A172 (cell line): ENCODE measurements around the gene NOC2L. TPM values are rescaled to one million over a fixed set of nuclear protein-coding genes. Genes with fewer than 3 reads are reported as not detected.
"Not testable (repeated sequence)": the region's sequence is repeated elsewhere in the genome, so short reads cannot be mapped to it uniquely, and the experiment has no call there.

Experiments
- DNase-seq: peaks from one replicate; pipeline ENCODE4 v3.0.0-alpha.2; 2015; ENCODE audit warnings: low spot score
- total RNA-seq: library from RNA; depleted of rRNA; stranded (reverse); fragments of >200 nt; shearing (Covaris generic); gene quantifications from 2 replicates; pipeline ENCODE4 v1.2.3, GENCODE V29; 2014; rRNA removed

NOC2L gene
- total RNA-seq: 68.7 and 72.8 TPM in 2 replicates

DNA sequence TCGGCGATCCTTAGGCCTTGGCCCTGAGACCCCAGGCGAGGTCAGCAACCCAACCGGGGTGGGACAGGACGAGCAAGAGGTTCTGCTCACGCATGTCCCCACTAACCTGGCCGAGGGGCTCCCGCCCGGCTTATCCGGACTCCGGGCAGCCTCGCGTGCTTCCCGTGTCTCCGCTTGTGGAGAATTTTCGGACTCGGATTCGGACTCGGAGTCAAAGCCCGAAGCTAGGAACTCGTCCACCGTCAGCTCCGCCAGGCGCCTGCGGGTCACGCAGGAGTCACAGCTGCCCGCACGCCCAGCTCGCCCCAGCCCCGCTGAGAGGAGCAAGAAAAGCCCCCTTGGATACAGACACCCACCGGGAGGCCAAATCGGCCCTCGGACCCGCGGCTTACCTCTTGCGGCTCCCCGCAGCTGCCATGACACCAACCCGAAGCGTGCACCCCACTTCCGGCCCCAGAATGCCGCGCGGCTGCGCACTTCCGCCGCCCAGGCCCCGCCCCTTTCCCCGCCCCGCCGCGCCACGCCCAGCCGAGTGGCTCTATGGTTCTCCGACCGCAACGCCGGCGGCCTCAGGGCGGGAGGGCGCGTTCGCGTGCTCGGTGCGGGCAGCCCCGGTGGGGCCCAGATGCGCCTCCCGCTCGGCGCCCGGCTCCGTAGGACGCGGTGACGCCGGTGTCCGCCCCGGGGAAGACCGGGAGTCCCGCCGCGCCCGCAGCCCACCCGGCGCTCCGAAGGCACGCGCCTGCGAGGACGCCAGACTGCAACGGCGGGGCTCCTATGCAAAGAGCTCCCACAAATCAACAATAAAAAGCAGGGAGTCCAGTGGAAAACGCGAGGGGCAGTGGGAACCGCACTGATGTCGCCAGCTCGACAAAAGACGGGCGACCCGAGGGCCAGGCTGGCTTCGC is at the start of gene NOC2L:
Gene NOC2L (minus strand): TSS at position 434 of the 908 bp plus-strand sequence. CDS start 16 bp downstream, at position 418.
- peak; percentile 47 for DNase-seq

DNA sequence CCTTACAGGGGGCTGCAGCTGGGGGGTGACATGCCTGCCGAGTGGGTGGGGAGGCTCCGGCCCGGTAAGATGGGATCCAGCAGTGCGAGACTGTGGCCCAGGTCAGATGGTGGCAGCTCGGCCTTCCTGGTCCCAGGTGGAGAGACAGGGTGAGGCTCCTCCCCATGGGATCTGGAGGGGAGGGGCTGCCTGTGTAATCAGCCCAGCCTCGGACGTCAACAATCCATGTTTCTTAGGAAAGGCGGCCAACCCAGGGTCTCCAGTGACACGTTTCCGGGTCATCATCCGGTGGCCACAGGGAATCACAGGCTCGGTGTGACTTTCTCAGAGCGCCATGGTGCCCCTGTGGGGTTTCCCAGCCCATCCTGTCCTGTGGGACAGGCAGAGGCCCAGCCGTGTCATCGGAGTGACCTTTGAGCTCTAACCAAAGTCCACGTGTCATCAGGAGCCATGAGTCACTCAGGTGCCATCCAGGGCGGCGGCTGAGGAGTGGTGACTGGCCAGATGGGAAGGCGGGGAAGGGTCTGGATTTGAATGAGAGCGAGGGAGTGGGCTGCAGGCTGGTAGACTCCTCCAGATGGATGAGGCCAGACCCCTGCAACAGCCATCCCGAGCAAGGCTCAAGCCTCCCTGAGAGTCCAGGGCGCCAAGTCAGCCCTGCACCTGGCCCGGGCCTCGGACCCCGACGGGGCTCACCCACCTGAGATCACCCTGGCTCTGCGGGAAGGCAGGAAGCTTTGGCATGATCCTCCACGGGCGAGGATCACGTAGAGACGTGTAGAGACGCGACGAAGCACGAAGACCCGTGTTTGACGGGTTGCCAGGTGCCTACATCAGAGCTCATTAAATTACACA is 47.5 kb upstream of the NOC2L start:
- no peak for DNase-seq

DNA sequence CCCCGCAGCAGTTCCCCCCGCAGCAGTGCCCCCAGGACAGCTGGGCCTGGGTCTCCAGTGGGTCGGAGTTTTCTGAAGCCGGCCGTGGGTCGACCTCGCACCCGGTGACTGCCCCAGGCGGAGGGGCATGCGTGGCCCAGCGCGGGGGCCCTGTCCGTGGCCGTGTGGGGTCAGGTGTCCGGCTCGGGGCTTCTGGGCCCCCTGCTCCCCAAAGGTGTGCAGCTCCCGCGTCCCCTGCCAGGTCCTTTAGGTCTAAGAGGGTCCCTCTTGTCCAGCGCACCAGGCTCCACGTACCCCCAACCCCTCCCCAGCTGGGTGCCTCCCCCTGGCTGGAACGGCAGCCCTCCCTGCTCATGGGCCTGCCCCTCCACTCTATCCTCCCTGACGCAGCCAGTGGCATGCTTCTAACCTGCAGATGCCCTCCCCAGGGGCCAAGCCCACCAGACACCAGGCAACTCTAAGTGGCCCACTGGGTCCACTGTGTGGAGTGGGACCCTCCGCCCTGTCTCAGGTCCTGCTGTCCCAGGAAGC is 46.8 kb upstream of the NOC2L start:
- no peak for DNase-seq

DNA sequence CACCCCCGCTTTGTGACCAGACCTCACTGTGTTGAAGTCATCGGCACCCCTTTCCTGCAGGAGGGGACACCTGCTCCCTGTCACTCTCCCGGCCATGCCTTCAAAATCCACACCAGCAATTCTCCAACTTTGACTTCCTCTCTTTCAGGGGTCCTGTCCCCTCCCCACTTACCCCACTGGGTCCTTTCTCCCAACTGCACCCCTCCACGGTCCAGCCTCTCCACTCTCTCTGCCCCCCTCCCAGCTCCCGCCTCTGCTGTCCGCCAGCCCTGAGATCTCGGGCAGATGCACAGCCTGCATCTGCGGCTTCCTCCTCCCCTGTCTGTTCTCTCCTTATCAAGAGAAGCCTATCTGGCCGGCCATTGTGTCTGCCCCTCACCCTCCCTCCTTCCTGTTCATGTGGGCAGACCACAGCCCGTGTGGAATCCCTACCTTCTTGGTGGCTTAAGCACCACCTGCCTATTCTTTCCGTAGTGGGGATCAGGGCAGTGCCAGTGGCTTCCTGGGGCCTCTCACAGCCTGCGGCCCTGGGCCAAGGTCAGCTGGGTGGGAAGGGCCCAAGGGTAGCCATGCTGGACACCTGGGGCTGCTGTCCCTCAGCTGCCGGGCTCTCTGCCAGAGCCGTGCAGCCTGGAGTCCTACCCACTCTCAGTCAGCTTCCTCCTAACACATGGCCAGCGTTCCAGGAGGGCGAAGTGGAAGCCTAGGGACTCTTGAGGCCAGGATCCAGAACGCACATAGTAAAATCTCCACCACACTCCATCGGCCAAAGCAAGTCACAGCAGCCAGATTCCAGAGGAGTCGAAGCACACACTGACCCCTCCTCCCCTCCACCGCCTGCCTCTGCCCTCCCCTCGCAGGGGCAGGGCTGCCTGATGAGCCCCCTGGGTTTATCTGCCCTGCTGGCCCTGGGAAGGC is 46.0 kb upstream of the NOC2L start:
- DNase-seq: peak; percentile 65

DNA sequence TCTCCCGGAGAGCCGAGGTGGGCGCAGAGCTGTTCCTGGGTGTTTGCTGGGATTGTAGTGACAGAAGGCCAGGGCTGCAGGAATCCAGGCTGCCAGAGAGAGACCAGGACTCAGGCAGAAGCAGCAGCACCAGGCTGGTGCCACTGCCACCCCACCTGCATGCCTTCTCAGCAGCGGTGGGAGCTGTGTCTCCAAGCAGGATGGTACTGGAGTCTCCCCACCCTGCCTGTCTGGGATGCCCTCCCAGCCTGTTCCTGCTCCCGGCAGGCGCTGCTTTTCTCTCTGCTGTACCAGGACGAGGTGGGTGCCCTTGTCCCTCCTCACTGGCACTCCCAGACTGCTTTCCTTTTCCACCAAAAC is 45.3 kb upstream of the NOC2L start:
- DNase-seq: no peak

DNA sequence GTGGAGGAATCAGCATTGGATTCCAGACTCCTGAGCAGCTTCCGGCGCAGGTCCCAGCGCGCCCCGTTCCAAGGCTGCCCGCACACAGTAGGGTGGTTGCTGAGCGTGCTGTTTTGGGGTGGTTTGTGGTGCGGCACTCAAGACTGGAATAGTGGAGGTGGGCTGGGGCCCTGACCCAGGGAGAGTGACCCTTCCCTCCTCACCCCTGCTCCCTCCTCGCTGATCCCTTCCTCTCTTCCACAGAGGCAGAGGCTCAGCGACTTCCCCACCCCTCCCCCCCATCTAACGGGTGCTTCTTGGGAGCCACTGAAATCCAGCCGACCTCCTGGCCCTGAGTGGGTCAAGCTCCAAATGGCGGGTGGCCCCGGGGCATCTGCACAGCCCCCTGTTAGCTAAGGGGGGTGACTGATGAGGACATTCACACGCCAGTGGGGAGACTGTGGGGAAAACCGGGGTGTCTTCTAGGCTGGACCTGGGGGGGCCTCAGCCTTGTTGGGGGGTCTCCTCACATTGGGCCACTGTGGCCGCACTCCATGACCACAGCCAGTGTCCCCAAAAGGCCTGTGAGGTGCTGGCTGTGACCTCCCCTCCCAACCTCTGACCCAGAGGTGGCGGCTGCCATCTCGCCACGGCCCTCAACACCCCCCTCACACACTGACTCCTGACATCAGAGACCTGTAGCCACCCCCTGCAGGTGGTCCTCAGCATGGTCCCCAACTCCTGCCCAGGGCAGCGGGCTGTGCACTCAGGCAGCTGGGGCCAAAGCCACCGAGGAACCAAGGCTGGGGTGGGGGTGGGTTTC is 44.8 kb upstream of the NOC2L start:
- no peak for DNase-seq

DNA sequence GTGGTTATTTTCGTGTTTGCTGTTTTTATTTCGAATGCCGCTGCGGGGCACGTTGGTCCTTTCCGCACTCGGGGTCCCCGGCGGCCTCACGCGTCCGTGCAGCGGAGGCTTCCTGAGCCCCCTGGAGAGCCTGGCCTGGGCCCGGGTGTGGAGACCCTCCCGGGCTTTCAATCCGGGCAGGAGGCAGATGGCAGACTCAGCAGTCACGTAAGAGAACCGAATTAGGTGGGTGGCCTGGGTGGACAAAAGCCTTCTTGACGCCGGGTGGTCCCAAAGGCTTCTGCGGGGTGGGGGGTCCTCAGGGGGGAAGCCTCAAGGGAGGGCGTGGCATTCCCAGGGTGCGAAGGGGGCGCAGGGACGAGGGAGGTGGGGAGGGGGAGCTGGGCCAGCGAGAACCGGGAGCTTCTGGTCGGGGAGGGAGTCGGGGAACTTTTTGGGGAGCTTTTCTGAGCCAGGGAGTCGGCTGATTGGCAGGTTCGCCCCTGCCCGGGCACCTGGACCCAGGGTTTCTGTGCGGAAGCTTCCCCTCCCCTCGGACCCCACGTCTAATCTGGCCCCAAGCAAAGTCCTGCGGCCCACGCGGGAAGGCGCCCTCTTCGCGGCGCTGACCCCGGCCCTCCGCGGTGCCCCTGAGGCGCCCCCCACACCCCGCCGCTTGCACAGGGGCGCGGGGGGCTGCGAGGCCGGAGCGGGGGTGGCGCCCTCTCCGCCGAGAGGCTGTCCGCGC is 42.2 kb upstream of the NOC2L start:
- no peak for DNase-seq

DNA sequence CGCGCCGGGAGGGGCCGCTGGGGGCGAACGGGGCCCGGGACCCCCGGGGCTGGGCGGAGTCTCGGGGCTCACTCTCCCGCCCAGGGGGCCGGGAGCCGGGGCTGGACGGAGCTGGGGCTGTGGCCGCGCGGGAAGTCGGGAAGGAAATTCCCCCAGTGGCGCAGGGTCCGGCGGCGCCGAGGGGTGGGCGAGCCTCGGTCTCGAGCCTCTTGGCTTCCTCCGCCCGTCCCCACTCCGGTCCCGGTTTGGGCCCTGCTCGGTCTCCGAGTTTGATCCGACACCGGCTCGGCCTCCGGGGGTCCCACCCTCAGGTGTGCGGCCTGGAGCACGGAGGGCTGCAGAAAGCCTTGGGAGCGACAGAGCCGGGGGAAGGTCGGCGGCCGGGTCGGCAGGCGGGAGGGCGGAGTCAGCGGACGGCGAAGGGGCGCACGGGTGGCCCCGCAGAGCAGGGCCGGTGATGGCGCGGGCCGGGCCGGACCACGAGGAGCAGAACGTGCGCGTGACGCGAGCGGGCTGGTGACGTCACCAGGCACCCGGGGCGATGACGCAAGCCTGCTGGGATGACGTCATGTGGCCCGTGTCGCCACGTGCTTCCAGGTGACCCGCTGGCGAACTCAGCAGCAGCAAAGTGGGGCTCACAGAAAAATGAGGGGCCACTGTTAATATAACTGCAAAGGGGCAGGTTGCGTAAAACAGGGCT is 41.5 kb upstream of the NOC2L start:
- peak; percentile 51 for DNase-seq

DNA sequence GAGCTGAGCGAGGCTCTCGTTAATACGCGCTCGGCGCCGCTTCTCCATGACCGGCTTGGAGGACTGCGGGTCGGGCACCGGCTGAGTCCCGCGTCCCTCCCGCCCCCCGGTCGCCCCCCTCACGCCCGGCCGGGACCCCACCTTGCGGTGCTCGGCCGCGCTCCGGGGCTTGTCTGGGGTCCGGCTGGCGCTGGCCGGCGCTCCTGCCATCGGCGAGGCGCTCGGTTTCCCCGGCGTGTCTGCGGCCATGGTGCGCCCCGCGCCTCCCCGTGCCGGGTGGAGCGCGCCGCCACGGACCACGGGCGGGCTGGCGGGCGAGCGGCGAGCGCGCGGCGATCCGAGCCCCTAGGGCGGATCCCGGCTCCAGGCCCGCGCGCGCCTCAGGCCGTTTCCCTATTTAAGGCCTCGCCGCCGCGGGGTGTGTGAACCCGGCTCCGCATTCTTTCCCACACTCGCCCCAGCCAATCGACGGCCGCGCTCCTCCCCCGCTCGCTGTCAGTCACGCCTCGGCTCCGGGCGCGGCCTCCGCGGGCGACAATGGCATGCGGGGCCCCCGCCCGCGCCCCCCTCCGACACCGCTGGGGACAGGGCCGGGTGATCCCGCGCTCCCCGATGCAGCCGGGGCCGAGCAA is 40.8 kb upstream of the NOC2L start, which contains the start of gene HES4:
Gene HES4 (minus strand): TSS at position 373 of the 632 bp plus-strand sequence. CDS start 124 bp downstream, at position 249.
- peak; percentile 69 for DNase-seq

DNA sequence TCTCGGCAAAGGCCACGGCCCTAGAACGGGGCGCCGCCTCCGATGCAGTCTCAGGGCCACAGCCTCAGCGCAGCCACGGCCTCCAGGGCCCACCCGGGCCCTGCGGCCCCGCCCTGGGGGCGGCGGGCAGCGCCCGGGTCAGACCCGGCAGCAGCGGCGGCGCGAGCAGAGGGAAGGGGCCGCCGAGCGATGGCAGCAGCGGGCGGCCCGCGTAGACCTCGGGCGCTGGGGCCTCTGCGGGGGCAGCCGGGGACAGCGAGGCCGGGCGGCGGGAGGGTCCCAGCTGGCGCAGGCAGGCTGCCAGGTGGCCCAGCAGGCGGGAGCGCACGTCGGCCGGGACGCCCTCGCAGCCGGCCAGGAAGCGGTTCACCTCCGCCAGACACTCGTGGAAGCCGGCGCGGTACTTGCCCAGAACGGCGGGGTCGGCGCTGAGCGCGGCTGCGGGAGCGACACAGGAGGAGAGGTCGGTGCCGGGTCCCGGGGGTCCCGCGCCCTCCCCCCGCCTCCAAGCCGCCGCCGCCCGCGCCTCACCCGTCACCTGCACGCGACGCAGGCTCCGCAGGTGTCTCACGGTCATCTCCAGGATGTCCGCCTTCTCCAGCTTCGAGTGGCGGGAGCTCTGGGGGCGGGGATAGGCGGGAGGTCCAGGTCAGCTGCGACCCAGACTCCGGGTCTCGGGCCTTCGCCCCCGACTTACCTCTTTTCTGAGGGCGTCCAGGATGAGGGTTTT is 40.1 kb upstream of the NOC2L start:
- DNase-seq: no peak

DNA sequence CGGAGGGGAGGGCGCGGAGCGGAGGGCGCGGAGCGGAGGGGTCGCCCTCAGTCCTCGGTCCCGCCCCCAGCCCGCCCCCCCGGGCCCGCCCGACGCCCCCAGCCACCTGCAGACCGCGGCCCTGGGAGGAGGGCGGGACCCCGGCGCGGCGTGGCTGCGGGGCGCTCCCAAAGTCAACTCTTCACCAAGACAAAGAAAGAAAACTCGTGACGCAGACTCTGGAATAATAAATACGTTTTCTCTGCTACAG is 39.6 kb upstream of the NOC2L start:
- DNase-seq: no peak

DNA sequence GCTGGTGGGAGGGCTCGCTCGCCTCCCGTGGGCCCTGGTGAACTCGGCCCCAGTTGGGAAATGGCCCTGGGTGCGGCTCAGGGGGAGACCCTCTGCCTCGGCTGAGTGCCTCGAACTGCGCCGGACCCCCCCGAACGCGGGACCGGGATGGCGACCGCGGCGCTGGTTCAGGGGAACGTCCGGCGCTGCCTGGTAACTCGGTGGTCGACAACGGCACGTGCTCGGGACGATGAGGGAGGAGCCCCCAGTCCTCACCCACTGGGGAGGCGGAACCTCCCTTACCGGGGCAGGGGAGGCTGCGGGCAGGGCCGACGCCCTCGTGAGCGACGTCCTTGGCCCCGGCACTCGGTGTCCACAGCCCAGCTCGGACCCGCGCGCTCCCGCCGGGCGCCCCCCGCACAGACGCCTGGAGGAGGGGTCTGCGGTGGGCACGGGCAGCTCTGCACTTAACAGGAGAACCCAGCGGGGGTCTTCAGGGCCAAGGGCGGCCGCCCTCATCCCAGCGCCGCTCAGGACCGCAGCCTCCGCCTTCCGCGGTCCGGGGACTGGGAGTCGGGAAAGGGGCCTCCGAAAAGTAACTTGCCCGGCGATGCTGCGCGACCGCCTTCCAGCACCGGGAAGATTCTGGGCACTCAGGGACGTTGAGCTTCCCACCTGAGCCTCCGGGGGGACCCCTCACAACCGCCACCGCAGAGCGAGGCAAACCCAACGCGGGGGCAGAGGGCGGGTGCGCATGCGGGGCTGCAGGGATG is 39.1 kb upstream of the NOC2L start:
- DNase-seq: no peak

DNA sequence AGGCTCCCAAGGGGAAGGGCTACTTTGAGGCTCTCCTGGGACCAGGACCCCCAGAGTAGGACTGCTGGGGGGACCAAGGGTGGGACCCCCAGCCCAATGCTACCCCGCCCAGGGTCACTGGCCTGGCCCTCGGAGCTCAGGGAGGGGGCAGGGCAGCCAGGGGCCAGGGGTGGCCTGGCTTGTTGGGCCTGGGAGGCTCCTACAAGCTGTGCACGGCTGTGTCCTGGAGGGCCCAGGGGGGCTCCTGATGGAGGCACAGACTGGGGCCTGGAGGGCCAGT is 38.6 kb upstream of the NOC2L start:
- no peak for DNase-seq

DNA sequence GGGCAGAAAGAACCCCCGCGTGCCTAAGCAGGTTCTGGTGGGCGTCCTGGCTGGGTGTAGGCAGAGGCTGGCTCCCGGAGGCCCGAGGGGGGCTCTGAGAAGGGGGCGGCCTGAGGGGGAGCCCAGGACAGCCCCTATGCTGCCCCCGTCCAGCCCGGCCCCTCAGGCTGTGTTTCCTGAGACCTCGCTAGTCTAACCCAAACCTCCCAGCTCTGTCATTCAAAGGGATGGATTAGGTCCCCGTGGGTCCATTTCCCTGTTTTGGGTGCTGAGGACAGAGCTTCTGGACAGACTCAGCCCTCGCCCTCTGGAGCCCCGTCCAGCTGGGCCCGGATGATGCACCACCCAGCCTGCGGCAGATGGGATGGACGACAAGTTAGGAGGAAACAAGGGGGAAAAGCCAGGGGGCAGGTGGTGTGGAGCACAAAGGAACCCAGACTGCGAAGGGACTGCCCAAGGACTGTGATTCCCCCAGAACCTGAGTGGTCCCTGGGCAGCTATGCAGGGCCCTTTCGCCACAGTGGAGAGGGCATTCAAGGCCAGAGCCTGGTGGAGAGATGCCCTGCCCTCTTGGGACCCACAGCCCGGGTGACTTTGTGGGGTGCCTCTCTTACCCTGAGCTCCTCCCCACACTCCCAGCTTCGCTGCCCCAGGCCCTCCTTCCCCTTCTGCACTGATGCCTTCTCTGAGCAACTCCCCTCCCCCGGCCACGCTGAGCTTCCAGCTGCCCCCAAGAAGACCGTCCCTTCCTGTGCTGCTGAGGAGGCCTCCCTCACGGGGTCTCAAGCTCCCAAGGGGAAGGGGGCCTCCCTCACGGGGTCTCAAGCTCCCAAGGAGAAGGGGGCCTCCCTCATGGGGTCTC is 38.0 kb upstream of the NOC2L start:
- no peak for DNase-seq

DNA sequence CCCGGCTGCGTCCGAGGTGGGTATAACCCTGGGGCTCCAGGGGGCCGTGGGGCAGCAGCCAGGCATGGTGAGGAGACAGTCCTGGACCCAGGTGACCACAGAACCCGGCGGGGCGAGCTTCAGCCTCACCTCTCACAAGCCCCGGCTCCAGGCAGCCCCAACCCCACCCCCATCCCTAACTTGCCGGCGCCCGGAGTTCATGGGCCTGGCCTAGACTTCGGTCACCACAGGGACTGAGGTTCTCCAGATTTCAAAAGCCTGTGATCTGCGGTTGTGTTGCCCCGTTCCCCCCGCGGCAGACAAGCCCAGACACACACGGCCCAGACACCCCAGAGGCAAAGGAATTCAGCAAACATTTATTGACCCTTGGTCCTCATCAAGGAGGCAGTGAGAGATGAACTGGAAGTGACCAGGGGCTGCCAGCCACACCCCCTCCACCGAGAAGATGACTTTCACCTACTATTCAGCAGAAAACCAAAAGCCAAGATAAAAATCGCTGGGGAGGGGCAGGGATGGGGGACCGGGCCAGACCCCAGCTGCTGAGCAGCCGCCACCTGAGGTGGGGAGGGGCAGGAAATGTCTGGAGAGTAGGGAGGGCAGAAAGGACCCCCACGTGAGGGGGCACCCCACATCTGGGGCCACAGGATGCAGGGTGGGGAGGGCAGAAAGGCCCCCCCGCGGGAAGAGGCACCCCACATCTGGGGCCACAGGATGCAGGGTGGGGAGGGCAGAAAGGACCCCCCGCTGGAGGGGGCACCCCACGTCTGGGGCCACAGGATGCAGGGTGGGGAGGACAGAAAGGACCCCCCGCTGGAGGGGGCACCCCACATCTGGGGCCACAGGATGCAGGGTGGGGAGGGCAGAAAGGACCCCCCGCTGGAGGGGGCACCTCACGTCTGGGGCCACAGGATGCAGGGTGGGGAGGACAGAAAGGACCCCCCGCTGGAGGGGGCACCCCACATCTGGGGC is 36.9 kb upstream of the NOC2L start:
- no peak for DNase-seq

DNA sequence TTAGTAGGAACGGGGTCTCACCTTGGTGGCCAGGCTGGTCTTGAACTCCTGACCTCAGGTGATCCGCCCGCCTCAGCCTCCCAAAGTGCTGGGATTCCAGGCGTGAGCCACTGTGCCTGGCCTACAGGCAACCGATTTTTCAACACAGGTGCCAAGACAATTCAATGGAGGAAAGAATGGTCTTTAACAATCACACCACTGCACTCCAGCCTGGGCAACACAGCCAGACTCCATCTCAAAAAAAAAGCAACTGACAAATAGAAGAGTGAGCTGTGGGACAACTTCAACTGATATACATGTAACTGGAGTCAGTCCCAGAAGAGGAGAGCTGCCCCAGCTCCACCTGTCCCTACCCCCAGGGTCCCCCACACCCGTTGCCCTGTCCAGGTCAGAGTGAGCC is 35.5 kb upstream of the NOC2L start:
- DNase-seq: not testable (repeated sequence)
